ACC112 (cell line): ENCODE measurements around the gene C16orf95.

Experiments
- H2AFZ ChIP-seq: fragments of 200-600 bp; sonication (generic); one replicate; pipeline ENCODE4 v1.6.0; 2017; ENCODE audit warnings: antibody characterized with exemption, low read length; ENCODE audit not compliant: unreplicated experiment
- H3K27ac ChIP-seq: fragments of 200-600 bp; sonication (generic); 2 replicates; pipeline ENCODE4 v1.5.1; 2014; ENCODE audit warnings: low read depth, mild to moderate bottlenecking, antibody characterized with exemption, low read length, moderate library complexity
- H3K27me3 ChIP-seq: fragments of 200-600 bp; sonication (generic); 2 replicates; pipeline ENCODE4 v1.6.1; 2014; ENCODE audit warnings: mild to moderate bottlenecking, antibody characterized with exemption, low read length, moderate library complexity, mixed read lengths; ENCODE audit not compliant: insufficient read depth
- H3K36me3 ChIP-seq: fragments of 200-600 bp; sonication (generic); 2 replicates; pipeline ENCODE4 v1.6.1; 2016; ENCODE audit warnings: mild to moderate bottlenecking, antibody characterized with exemption, low read length, moderate library complexity, mixed read lengths; ENCODE audit not compliant: insufficient read depth
- H3K4me1 ChIP-seq: fragments of 200-600 bp; sonication (generic); one replicate; pipeline ENCODE4 v1.6.1; 2016; ENCODE audit warnings: low read length, mixed read lengths; ENCODE audit not compliant: insufficient read depth, unreplicated experiment, control insufficient read depth
- H3K4me3 ChIP-seq: fragments of 200-600 bp; sonication (generic); 2 replicates; pipeline ENCODE4 v1.5.1; 2014; ENCODE audit warnings: mild to moderate bottlenecking, low read depth, low read length
- H3K79me2 ChIP-seq: fragments of 200-600 bp; sonication (generic); one replicate; pipeline ENCODE4 v1.6.0; 2016; ENCODE audit warnings: low read length; ENCODE audit not compliant: control insufficient read depth, unreplicated experiment, insufficient read depth

Gene C16orf95

DNA sequence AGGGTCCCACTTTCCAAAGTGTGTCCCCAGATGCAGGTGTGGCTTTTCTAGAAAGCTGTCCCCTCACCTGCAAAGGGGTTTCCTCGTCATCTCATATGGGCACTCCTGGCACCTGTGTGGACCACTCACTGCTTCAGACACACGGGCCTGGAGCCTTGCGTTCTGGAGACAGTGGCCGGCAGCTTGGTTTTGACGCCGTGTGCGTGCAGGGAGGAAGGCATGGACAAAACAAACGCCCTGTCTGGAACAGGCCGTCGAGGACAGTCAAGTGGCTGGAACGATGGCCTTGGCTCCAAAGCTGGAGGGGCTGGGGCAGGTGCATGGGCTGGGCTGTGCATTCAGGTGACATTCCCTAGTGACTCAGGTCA is 13.0 kb upstream of the C16orf95 start:
- Histone ChIP-seq H3K79me2 (no peaks in the 10 kb centered on the region), H3K27ac (no peak overlapping the region), H3K4me1 (peaks cover 4% of the 10 kb centered on the region), H2AFZ (no peak overlapping the region), H3K27me3 (no peaks in the 10 kb centered on the region), H3K4me3 (no peak overlapping the region), H3K36me3 (no peaks in the 10 kb centered on the region)

DNA sequence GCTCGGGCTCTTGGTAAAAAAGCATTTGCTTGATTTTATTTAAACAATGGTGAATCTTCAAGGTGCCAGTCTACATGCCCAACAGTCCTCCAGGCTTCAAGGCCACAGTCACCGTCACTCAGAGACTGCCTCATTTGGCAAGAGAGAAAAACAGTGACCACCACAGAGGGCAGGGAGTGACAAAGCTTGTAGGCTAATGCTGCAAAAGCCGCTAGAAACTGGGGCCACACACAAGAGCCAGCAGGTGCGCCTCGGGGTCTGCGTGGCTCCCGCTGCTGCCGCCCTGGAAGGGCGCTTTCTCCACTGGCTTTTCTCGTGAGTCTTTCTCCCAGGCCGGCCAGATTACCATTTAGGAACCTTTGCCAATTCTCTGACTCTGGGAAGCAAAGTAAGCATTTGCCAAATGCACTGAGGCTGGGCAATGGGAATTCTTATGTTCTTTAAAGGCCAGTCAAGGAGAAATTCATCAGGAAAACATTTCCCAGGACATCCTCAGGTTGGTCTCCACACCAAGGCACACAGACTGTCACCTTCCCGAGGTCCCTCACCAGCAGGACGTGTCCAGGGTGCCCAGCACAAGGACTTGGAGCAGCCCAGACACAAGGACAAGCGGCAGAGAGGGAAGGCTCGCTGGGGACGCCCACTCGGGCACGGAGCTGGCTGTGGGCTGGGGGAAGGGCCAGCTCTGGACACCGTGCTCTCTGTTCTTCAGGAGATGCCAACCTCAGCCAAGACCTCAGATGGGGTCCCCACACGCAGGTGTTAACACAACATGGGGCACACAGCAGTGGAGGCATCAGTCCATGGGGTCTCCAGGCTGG is 12.5 kb upstream of the C16orf95 start:
- H2AFZ ChIP-seq: no peak overlapping the region
- no peaks in the 10 kb centered on the region for H3K36me3 ChIP-seq
- no peaks in the 10 kb centered on the region for H3K27me3 ChIP-seq
- no peak overlapping the region for H3K27ac ChIP-seq
- H3K79me2 ChIP-seq: no peaks in the 10 kb centered on the region
- H3K4me1 ChIP-seq: peaks cover 5% of the 10 kb centered on the region
- H3K4me3 ChIP-seq: no peak overlapping the region

DNA sequence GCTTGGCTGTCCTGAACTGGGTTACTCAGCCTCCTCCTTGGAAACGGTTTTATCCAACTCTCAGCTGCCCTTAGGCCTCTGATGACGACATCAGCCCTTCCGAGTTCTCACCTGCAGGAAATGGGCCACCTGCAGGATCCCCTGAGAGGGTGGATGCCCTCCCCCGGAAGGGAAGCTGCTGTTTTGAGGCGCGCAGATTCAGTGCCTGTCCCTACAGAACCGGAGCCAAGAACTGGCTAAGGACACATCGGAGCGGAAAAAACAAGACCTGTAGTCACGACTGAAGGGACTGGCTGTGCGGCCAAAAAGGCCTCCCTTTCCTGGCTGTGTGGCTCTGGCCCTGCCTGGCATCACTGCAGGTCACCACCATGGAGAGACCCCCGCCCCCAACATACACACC is 11.7 kb upstream of the C16orf95 start:
- no peak overlapping the region for H3K4me3 ChIP-seq
- no peak overlapping the region for H3K27ac ChIP-seq
- no peaks in the 10 kb centered on the region for H3K79me2 ChIP-seq
- no peaks in the 10 kb centered on the region for H3K27me3 ChIP-seq
- H3K4me1 ChIP-seq: peaks cover 5% of the 10 kb centered on the region
- no peak overlapping the region for H2AFZ ChIP-seq
- H3K36me3 ChIP-seq: no peaks in the 10 kb centered on the region

DNA sequence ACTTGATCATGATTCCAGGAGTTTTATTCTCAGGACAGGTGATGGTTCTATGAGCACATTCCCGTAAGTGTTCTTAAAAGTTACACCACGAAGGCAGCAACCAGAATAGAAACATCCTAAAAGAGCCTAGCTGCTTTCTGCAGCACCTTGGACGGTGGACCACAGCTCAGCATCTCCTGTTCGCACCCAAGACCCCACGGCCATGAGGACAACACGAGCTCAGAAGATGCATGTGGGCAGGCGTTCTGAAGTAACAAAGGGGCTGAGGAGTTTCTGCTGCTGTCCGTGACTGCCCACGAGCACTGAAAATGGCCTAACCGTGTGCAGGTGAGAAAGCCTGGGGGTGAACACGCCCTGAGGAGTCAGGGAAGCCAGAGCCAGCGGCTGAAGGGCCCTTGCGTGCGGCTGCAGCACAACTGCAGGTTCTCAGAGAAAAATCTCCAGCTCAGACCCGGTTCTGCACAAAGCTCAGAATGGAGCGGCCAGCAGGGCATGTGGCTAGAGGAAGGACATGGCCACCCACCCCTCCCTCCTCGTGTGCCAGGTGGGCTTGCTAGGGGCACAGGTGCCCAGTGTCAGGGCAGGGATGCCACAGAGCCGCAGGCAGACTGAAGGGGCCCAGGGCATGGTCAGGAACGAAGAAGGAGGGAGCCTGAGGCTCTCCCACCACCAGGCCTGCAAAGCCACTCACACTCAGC is 10.8 kb upstream of the C16orf95 start:
- no peaks in the 10 kb centered on the region for H3K79me2 ChIP-seq
- no peak overlapping the region for H3K27ac ChIP-seq
- no peak overlapping the region for H3K4me3 ChIP-seq
- peaks cover 5% of the 10 kb centered on the region for H3K4me1 ChIP-seq
- no peaks in the 10 kb centered on the region for H3K36me3 ChIP-seq
- H2AFZ ChIP-seq: no peak overlapping the region
- H3K27me3 ChIP-seq: no peaks in the 10 kb centered on the region

DNA sequence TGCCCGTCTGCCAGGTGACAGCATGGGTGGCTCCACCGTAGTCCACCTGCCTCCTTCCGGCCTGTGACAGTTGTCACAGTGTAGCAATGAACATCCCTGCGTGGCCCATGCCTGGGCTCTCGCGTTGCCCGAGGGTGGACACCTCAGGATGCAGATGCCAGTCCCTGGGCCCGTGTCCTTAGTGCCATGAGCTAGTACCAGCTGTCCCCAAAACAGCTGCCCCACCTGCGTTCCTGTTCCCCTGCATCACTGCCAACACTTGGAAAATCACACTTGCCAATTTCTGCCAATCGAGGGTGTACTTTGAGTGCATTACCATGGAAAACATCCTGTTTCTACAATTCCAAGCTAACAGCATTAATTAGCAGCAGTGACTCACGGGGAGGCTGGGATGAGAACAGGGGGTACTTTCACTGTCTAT is 9.0 kb upstream of the C16orf95 start:
- H2AFZ ChIP-seq: no peak overlapping the region
- H3K4me3 ChIP-seq: no peak overlapping the region
- H3K27ac ChIP-seq: no peak overlapping the region
- peaks cover 5% of the 10 kb centered on the region for H3K4me1 ChIP-seq
- no peaks in the 10 kb centered on the region for H3K36me3 ChIP-seq
- no peaks in the 10 kb centered on the region for H3K27me3 ChIP-seq
- no peaks in the 10 kb centered on the region for H3K79me2 ChIP-seq

DNA sequence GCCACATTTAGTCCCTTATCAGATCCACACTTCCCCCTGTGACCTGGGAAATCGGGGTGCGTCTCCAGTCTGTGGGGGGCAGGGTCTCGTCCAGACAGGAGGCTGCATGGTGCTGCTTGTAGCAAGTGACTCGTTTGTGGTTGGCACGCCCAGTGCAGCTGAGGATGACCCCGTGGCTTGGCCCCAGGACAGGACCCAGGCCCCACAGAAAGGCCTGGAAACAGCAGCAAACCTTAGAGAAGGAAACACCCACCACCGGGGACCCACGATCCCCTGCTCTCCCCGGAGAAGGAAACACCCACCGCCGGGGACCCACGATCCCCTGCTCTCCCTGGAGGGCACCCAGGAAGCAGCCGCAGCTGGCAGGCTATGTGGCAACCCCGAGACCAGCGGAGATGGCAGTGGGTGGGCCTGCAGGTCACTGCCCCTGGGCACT is 8.2 kb upstream of the C16orf95 start:
- Histone ChIP-seq H3K4me1 (peaks cover 5% of the 10 kb centered on the region), H2AFZ (no peak overlapping the region), H3K36me3 (no peaks in the 10 kb centered on the region), H3K4me3 (no peak overlapping the region), H3K27ac (no peak overlapping the region), H3K79me2 (no peaks in the 10 kb centered on the region), H3K27me3 (no peaks in the 10 kb centered on the region)

DNA sequence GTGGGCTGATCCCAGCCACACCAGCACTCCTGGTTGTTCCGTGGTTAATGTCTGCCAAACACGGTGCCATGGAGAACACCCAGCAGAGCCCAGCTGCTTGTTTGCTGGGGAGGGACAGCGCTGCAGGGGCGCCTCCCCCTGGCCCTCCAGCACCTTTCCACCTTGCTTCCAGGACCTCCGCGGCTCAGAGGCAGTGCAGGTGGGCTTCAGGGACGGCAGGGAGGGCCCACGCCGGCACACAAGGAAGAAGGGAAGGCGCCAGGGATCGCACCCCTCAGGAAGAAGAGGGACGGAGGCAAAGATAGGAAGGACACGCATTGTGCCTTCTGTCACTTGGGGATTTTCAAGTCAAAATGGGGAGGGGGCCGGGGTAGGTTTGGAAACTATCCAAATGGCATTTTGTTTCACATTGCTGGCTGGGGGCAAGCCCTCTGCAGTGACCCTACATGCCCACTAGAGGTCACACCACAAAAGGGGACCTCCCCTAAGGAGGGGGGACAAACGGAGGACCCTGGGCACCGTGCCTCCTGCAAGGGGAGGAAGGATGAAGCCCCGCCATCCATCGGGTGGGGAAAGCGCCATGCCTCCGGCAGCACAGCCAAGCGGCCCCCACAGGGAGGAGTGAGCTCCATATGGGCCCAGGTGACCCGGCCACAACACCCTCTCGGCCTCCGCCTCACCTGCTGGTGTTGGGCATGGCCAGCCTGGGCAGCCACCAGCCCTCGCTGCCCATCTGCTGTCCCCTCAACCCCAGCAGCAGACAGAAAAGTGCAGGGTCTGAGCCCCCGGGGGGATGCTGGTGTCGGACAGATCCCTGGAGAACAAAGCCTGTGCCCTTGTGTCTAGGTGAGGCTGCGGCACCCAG is 7.5 kb upstream of the C16orf95 start:
- Histone ChIP-seq H3K4me3 (no peak overlapping the region), H3K4me1 (peaks cover 5% of the 10 kb centered on the region), H3K27me3 (no peaks in the 10 kb centered on the region), H3K79me2 (no peaks in the 10 kb centered on the region), H2AFZ (no peak overlapping the region), H3K27ac (no peak overlapping the region), H3K36me3 (no peaks in the 10 kb centered on the region)

DNA sequence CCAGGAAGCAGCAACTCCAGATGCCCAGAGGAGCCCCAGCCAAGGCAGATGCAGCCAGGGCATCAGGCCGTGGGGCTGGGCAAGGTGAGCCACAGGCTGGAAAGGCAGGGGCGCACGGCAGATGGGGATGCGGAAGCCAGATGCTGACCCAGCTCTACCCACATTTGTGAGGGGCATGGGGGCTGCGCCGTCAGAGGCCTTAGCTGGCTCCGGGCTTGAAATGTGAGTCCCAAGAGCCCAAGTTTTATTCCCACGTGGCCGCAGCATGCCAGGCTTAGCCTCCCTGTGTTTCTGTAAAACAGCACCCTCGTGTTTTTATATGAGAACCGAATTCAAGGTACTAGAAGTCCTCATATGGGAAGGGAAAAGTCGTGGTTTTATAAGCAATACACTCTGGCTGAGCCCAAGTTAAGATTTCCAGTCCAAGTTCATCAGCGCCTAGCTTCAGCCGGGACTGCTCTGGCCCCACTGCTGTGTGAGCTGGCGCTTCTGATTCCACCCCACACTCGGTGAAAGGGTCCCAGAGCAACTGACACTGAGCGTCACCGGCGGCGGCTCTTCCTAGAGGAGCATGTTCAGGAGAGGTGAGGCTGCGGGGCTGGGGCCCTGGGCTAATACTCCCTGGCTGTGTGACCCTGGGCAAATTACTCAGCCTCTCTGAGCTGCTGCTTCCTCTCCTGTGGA is 6.7 kb upstream of the C16orf95 start:
- H3K79me2 ChIP-seq: peaks cover 7% of the 10 kb centered on the region
- peaks cover 6% of the 10 kb centered on the region for H3K4me1 ChIP-seq
- no peaks in the 10 kb centered on the region for H3K27me3 ChIP-seq
- H3K27ac ChIP-seq: no peak overlapping the region
- no peaks in the 10 kb centered on the region for H3K36me3 ChIP-seq
- no peak overlapping the region for H3K4me3 ChIP-seq
- H2AFZ ChIP-seq: no peak overlapping the region

DNA sequence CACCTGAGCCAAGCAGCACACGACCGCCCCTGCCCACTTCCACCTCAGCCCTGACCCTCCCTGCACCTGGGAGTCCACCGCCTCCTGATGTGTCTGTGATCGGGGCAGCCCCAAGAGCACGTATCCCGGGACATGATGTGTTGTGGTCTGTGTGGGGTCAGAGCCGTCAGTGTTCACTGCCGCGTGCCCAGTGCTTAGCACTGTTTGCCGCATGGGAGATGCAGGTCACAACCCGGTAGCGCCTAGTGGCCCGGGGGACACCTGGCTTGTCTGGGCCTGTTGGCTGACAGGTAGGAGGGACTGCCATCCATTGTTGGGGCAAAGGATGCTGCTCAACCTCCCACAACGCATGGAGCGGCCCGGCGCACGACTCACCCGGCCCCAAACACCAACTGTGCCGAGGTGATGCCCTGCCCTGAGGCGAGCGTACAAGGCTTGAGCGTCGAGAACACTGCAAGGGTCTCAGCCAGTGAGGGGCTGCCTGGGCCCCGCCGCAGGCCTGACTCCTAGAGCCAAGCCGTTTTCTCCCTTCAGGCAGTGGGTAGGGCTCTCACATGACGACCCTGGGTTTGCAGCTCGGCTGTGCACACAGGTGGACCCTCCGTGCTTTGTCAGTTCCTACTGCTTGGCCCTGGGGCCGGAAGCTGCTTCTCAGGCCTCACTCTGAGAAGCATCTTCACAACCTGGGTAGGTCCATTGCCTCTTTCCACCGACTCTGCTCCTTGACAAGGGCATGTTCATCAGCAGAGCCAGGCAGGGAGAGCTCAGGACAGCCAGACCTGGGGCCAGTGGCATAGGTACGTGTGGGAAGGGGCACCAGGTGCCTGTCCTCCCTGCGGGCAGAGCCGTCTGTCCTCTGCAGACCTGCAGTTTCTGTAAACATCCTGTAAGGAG is 5.9 kb upstream of the C16orf95 start:
- no peak overlapping the region for H2AFZ ChIP-seq
- no peaks in the 10 kb centered on the region for H3K36me3 ChIP-seq
- H3K27ac ChIP-seq: no peak overlapping the region
- H3K79me2 ChIP-seq: peaks cover 15% of the 10 kb centered on the region
- peaks cover 14% of the 10 kb centered on the region for H3K4me1 ChIP-seq
- no peak overlapping the region for H3K4me3 ChIP-seq
- no peaks in the 10 kb centered on the region for H3K27me3 ChIP-seq
